Heart left ventricle (tissue), 16 donors: ENCODE measurements around the gene MRPL55. TPM values are rescaled to one million over a fixed set of nuclear protein-coding genes. Genes with fewer than 3 reads are reported as not detected.

ENCODE experiments used
- ATAC-seq, 4 donors: fragments of 200-7000 bp; cut with Tn5 transposase; one replicate each; pipeline ENCODE4 v1.9.1; 2020 to 2022; ENCODE audit warnings: moderate library complexity in 4 of 4, mild to moderate bottlenecking in 3 of 4, moderate number of reproducible peaks in 1 of 4
- DNase-seq, 5 donors: peaks; one replicate each; pipeline ENCODE4 v3.0.0-alpha.2; 2020
- H3K27ac ChIP-seq, 12 donors: fragments of 200-600 bp; sonication (generic) in 4 of 12; one replicate each; pipeline versions ENCODE4 v1.5.0 to v1.8.0; 2016 to 2022; ENCODE audit warnings: mild to moderate bottlenecking in 2 of 12
- H3K27me3 ChIP-seq, 9 donors: fragments of 200-600 bp; sonication (generic) in 2 of 9; one replicate each; pipeline versions ENCODE4 v1.5.1 to v1.8.0; 2016 to 2022; ENCODE audit warnings: mild to moderate bottlenecking in 3 of 9
- H3K36me3 ChIP-seq, 9 donors: fragments of 200-600 bp; sonication (generic) in 2 of 9; one replicate each; pipeline versions ENCODE4 v1.5.0 to v1.8.0; 2018 to 2022; ENCODE audit warnings: mild to moderate bottlenecking in 2 of 9
- H3K4me1 ChIP-seq, 12 donors: fragments of 200-600 bp; sonication (generic) in 4 of 12; one replicate each; pipeline versions ENCODE4 v1.5.0 to v1.8.0; 2016 to 2022; ENCODE audit warnings: mild to moderate bottlenecking in 3 of 12
- H3K4me3 ChIP-seq, 12 donors: fragments of 200-600 bp; sonication (generic) in 4 of 12; one replicate each; pipeline versions ENCODE4 v1.5.0 to v1.8.0; 2017 to 2022; ENCODE audit warnings: mild to moderate bottlenecking in 9 of 12, moderate library complexity in 4 of 12
- H3K9me3 ChIP-seq, 12 donors: fragments of 200-600 bp; sonication (generic) in 4 of 12; one replicate each; pipeline versions ENCODE4 v1.5.0 to v1.8.0; 2016 to 2022; ENCODE audit warnings: mild to moderate bottlenecking in 1 of 12
- CTCF ChIP-seq, 12 donors: fragments of 200-600 bp; sonication (generic) in 4 of 12; IDR thresholded peaks; one replicate each; pipeline versions ENCODE4 v1.5.0 to v1.8.0; 2018 to 2022; ENCODE audit warnings: antibody characterized with exemption in 12 of 12, mild to moderate bottlenecking in 5 of 12
- POLR2A ChIP-seq, 2 donors: fragments of 450-650 bp; IDR thresholded peaks; one replicate each; pipeline ENCODE4 v1.6.1; 2017; ENCODE audit warnings: antibody characterized with exemption in 2 of 2, mild to moderate bottlenecking in 2 of 2, moderate library complexity in 2 of 2
- WGBS, 4 donors: extraction: QIAGEN DNeasy Blood & Tissue Kit in 2 of 4; methylation state at CpG; one replicate each; pipeline versions ENCODE4 v1.1.5 to v1.1.7; 2013 to 2018; 5-methylcytosine and 5-hydroxymethylcytosine counted together
- intact Hi-C, 10 donors: fragments of 100-400 bp; cut with DNase I; formaldehyde crosslinking; loops; one replicate each; pipeline versions ENCODE4 v1.11.1 to v1.14.2; 2022
- polyA plus RNA-seq, 2 donors: library from polyadenylated mRNA; stranded (reverse); fragments of 200-250 nt; gene quantifications; one replicate each; pipeline ENCODE4 v1.2.3, GENCODE V29; 2013
- total RNA-seq, 9 donors: library from RNA; depleted of rRNA in 2 of 9; stranded (reverse); fragments of >200 nt in 2 of 9; fragmentation: NEBNext Ultra II Directional in 3 of 9; extraction: Animal tissue kit (Norgen Biotek cat#: 25700) in 3 of 9; gene quantifications; one replicate each; pipeline versions ENCODE4 v1.1.0 to v1.2.4, GENCODE V29; 2016 to 2023
- donor health status: ischemic (EF 13 %, LVEDD 7.1; RV severe dilation, severe dysfunction).
- donor health status: healthy with polysubstance abuse.
- donor health status: DM: no; HTN: yes; CAD: no.
- donor health status: DM: no; HTN: no; CAD: no.
- donor health status: ischemic (EF 25% LVEDD 6.9; RV normal size, moderate dysfunction).
- donor health status: ischemic (EF 25% LVEDD 5.7; RV mildly dilated, moderate dysfunction).
- donor health status: healthy.
- donor health status: DM: yes; HTN: yes; CAD: no.
- donor health status: ischemic (EF 35%, LVEDD 5.7; RV mildly dilated, moderate dysfunction).
- donor health status: nonischemic (EF 11% LVEDD 7.7; RV severe dilation, severe dysfunction).
- donor health status: DM: yes; HTN: yes; CAD: no.
- donor health status: PGD.
- donor health status: ischemic (EF 29% LVEDD 5.4; RV normal size, mild dysfunction).
- donor health status: nonischemic (EF 23%, LVEDD 6.1; RV moderate dilation, normal function).

The MRPL55 gene
- total and polyA plus RNA-seq, 11 donors = 35.5 to 141 (median 55.1) TPM

GRCh38 chr1:228076796-228077430 is 32.2 kb downstream of the MRPL55 start:
- H3K4me3 ChIP-seq = no peak overlapping the region
- intact Hi-C loops = loop anchor here in 3 of 10 donors (5.0 to 10.0 kb wide), 3 partner anchors 75 to 332 kb away; no protein-coding TSS in a partner anchor
- peaks cover 0 to 7% (median 0%) of the 10 kb centered on the region in 9 donors for H3K27me3 ChIP-seq
- WGBS, 4 donors = 74 to 78% (median 75%) methylated on average over 9 of the region's 9 CpGs
- ATAC-seq = no peak
- peaks cover 0 to 16% (median 10%) of the 10 kb centered on the region in 12 donors for H3K4me1 ChIP-seq
- peak in 1 of 5 donors; percentile 10 for DNase-seq
- no peaks in the 10 kb centered on the region for H3K36me3 ChIP-seq
- H3K9me3 ChIP-seq = no peaks in the 10 kb centered on the region
- no peak overlapping the region for H3K27ac ChIP-seq
- no peak for TF ChIP-seq POLR2A (IDR thresholded peaks at IDR 0.05)
- TF ChIP-seq CTCF (IDR thresholded peaks at IDR 0.05) = no peak

GRCh38 chr1:228075801-228076271 is 33.3 kb downstream of the MRPL55 start:
- WGBS, 4 donors = 83 to 88% (median 86%) methylated on average over 9 of the region's 9 CpGs
- Histone ChIP-seq H3K27me3 (peaks cover 0 to 7% (median 0%) of the 10 kb centered on the region in 9 donors), H3K4me1 (peaks cover 0 to 5% (median 0%) of the 10 kb centered on the region in 12 donors), H3K4me3 (no peak overlapping the region), H3K36me3 (no peaks in the 10 kb centered on the region), H3K27ac (no peak overlapping the region), H3K9me3 (no peaks in the 10 kb centered on the region)
- intact Hi-C loops = loop anchor here in 3 of 10 donors (5.0 to 10.0 kb wide), 3 partner anchors 74 to 331 kb away; no protein-coding TSS in a partner anchor
- ATAC-seq (no peak), DNase-seq (peak in 2 of 5 donors; percentile 12 to 46)
- TF ChIP-seq CTCF (IDR thresholded peaks at IDR 0.05) (no peak), POLR2A (IDR thresholded peaks at IDR 0.05) (no peak)

- Histone ChIP-seq H3K27me3 (peaks cover 0 to 7% (median 0%) of the 10 kb centered on the region in 9 donors), H3K36me3 (no peaks in the 10 kb centered on the region), H3K4me3 (no peak overlapping the region), H3K9me3 (no peaks in the 10 kb centered on the region), H3K4me1 (peaks cover 0 to 4% (median 0%) of the 10 kb centered on the region in 12 donors), H3K27ac (no peak overlapping the region)
- ATAC-seq (peak in 1 of 4 donors; percentile 13), DNase-seq (peak in 3 of 5 donors; percentile 19 to 54 (median 29))
- intact Hi-C loops = loop anchor here in 3 of 10 donors (5.0 to 10.0 kb wide), 3 partner anchors 73 to 330 kb away; no protein-coding TSS in a partner anchor
- WGBS, 4 donors = 43 to 54% (median 51%) methylated on average over 13 to 18 of the region's 18 CpGs
- TF ChIP-seq CTCF (IDR thresholded peaks at IDR 0.05) (no peak), POLR2A (IDR thresholded peaks at IDR 0.05) (no peak)
Observed at GRCh38 chr1:228074954-228075730, 34.0 kb downstream of the MRPL55 start.
